GM21825 (cell line): ENCODE measurements around the gene LCOR.
"Not testable (repeated sequence)": the region's sequence is repeated elsewhere in the genome, so short reads cannot be mapped to it uniquely, and the experiment has no call there.

ENCODE experiments used
- ATAC-seq: cut with Tn5 transposase; IDR thresholded peaks from one replicate; pipeline ENCODE4 v1.9.1; 2021; ENCODE audit warnings: mild to moderate bottlenecking, moderate library complexity; ENCODE audit not compliant: unreplicated experiment

Gene LCOR

DNA sequence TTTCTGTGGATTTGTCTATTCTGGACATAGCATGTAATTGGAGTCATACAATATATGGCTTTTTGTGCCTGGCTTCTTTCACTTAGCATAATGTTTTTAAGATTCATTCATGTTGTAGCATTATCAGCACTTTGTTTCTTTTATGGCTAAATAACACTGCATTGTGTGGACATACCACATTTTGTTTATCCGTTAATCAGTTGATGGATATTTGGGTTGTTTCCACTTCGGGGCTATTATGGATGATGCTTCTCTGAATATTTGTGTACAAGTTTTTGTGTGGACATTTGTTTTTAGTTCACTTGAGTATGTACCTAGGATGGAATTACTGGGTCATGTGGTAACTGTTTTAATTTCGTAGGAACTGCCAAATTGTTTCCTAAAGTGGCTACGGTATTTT lies 6.4 kb downstream of the LCOR start:
- no peak for ATAC-seq

DNA sequence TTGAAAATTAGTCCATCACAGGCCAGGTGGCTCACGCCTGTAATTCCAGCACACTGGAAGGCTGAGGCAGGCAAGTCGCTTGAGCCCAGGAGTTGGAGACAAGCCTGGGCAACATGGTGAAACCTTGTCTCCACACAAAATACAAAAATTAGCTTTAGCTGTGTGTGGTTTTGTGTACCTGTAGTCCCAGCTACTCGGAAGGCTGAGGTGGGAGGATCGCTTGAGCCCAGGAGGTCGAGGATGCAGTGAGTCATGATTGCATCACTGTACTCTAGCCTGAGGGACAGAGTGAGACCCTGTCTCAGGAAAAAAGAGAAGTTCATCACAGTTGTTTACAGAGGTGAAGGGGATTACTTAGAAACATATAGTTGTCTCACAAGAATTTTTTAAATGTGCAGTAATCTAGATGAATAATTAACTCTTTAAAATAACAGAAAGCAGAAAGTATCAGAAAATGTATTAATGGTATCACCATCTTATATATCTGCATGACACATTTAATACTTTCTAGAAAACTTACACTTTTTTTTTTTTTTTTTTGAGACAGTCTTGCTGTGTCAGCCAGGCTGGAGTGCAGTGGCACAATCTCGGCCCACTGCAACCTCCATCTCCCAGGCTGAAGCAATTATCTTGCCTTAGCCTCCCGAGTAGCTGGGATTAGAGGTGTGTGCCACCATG lies 8.9 kb downstream of the LCOR start:
- no peak for ATAC-seq

DNA sequence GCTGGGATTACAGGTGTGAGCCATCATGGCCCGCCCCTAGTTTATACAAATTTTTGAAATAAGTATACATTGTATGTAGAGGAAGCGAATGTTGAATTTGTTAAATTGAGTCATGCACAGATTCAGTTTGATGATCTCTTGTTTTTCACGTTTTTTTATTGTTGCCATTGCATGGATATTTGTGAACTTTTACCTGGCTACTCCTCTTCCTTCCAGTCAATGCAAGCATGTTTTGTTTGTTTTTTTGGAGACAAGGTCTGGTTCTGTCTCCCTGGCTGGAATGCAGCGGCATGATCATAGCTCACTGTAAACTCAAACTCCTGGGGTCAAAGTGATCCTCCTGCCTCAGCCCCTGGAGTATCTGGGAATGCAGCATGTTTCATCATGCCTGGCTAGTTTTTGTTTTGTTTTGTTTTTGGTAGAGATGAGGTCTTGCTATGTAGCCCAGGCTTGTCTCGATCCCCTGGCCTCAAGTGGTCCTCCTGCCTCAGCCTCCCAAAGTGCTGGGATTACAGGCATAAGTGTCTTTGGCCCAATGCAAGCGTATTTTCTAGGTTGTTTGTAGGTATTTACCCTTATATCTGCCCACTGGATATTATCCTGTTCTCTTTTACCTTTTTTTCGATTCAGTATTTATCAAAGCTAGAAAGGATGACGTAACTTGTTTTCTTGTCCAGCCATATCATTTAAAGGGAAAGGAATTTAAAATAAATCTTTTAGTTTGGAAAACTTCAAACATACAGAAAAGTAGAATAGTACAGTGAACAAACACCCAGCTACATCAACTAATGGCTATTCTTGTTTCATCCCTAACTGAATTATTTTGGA lies 11.0 kb downstream of the LCOR start:
- ATAC-seq: no peak

DNA sequence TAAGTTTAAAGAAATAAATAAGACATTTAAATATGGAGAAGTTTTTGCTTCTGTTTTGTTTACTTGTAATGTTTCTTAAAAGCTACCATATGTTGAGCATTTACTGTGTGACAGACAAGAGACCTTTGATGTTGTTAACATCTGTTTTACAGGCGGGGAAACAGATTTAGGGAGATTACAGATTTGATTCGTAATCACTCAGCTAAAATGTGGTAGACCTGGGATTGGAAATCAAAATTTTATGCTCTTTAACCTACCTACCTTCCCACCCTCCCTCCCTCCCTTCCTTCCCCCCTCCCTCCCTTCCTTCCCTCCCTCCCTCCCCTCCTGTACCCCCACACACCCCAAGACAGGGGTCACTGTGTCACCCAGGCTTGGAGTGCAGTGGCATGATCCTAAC lies 11.7 kb downstream of the LCOR start:
- ATAC-seq: no peak

DNA sequence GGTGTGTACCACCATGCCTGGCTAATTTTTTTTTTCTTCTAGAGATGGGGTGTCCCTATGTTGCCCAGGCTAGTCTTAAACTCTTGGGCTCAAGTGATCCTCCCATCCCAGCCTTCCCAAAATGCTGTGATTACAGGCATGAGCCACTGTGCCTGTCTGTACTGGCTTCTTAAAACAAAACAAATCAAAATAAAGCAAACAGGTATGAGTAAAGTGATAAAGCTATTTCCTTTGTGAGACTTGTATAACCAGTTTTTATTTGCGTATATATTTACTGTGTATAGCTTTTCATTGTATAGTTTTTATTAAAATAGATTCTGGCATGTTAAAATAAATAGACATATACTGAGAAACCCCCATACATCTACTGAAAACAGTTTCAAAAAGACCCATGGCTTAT lies 14.3 kb downstream of the LCOR start:
- no peak for ATAC-seq

DNA sequence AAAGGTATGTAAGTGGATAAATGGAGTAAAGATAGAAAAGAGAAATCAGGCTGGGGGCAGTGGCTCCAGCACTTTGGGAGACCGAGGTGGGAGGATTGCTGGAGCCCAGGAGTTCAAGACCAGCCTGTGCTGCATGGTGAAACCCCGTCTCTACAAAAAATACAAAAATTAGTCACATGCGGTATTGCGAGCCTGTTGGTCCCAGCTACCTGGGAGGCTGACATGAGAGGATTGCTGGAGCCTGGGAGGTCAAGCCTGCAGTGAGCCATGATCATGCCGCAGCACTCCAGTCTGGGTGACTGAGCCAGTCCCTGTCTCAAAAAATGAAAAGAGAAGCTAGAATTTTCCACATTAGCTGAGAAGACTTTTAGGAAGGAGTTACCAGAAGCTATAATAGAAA lies 14.8 kb downstream of the LCOR start:
- ATAC-seq: no peak

DNA sequence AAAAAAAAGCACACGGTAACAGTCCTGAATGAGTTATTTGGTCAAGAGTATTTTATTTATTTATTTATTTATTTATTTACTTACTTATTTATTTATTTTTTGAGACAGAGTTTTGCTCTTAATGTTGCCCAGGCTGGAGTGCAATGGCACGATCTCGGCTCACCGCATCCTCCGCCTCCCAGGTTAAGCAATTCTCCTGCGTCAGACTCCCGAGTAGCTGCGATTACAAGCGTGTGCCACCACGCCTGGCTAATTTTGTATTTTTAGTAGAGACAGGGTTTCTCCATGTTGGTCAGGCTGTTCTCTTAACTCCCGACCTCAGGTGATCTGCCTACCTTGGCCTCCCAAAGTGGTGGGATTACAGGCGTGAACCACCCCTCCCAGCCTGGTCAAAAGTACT lies 15.3 kb downstream of the LCOR start:
- ATAC-seq: not testable (repeated sequence)

DNA sequence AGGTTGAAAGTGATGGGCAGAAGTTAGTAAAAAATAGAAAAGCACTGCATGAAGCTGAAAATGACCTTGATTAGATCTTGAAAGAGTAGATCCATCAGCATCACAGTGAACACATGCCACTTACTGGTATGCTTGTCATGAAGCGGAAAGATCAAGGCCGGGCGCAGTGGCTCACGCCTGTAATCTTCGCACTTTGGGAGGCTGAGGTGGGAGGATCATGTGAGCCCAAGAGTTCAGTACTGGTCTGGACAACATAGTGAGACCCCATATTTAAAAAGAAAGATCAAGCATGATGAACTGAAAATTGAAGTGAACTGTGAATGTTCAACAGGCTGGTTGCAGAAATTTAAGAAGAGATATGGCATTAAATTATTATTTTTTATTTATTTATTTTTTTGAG lies 18.0 kb downstream of the LCOR start:
- no peak for ATAC-seq

DNA sequence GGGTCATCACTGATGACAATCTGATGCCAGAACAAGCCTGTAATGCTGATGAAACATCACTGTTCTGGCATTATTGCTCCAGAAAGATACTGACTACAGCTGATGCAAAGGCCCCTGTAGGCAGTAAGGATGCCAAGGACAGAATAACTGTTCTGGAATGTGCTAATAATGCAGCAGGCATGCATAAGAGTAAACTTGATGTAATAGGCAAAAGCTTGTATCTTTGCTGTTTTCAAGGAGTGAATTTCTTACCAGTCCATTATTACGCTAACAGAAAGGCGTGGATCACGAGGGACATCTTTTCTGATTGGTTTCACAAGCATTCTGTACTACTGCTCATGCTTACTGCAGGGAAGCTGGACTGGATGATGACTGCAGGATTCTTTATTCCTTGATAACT lies 18.7 kb downstream of the LCOR start:
- no peak for ATAC-seq

DNA sequence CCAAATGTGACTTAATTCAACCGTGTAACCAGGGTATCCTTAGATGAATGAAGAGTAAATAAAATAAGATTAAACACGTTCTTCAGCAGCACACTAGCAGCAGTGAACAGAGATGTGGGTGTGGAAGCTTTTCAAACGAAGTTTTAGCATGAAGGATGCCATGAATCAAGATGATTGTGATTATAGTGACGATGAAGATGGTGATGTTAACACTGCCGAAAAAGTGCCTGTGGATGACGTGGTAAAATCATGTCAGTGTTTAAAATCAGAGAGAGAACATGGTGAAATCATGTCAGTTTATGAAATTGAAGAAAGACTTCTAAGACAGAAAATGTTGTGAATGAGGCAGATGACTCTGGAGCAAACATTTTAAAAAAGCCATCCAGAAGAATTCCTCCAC lies 19.2 kb downstream of the LCOR start:
- no peak for ATAC-seq

DNA sequence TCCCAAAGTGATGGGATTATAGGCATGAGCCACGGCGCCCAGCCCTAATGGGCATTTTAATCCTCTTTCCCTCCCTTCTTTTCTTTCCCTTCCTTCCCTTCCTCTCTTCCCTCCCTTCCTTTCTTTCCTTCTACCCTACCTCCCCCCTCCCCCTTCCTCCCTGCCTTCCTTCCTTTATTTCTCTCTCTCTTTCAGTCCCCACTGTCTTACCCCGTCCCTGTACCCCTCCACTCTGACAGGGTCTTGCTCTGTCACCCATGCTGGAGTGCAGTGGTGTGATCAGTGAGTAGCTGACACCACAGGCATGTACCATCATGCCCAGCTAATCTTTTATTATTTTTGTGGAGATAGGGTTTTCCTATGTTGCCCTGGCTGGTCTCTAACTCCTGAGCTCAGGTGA lies 24.2 kb downstream of the LCOR start:
- no peak for ATAC-seq

DNA sequence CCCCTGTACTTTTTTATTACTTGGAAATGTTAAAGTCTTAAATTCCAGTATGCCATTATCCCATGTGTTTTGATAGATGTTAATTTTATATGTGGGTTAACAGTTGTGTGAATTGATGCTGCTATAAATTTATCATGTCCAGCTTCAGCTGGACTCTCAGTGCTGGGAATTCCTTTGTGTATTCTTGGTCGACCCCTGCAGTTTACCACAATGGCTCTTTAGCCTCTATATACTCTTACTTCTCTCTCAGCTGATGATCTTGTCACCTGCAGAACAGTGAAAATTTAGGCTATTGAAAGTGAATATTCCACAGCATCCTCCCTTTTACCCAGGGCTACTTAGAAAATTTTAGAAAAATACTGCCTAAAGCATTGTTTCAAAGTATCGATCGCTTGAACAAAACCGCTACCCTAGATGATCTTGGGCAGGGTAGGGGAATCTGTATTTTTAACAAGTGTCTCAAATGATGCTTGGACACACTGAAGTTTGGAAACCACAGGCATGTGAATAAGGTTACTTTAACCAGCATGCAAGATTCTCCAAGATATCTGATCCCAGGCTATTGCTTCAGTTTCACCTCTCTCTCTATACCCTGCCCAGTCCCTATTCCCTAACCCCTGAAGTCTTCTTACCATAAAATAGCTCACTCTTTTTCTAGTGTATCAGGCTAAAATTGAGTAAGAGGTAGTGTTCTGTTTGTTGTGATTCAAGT lies 25.4 kb downstream of the LCOR start:
- no peak for ATAC-seq

DNA sequence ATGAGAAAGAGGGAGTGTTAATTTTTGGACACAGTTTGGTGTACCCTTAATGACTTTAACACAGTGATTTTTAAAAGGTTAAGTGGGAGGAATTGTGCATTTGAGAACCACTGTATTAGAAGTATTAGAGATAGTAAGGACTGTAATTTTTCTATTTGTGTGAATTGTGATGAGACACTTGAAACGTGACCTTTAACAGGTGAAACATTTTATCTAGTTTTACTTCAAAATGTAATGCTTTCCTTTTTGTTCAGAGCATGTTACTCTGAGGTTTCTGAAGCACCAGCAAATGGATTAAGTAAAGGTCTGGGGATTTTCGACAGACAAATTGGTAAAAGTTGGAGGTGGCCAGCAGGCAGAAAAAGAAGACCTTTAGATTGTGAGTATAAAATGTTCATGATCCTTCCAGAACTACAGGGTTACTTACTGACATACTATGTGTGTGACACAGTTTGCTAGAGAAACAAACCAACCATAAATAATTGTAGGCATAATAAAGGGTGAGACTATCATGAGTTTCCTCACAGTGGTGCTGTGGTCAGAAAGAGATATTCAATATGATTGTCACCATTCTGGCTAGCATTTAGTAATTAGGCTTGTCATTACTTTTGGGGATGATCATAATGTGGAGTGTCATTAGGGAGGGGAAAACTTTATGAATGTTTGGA lies 26.1 kb downstream of the LCOR start:
- no peak for ATAC-seq

DNA sequence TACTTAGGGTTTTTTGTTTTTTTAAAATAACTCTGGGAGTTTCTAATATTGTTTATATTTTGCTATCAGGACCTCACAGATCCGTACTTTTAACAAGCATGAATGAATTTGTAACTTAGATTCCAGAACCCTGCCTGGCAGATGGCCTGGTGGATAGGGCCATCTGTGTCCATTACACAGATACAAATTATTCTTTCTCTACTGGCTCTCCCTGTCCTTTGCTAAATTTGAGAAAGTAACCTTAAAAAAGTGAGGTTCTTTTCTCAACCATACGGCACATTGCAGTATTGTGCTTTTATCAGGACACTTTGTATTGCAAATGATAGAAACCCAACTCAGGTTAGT lies 26.6 kb downstream of the LCOR start:
- ATAC-seq: no peak

DNA sequence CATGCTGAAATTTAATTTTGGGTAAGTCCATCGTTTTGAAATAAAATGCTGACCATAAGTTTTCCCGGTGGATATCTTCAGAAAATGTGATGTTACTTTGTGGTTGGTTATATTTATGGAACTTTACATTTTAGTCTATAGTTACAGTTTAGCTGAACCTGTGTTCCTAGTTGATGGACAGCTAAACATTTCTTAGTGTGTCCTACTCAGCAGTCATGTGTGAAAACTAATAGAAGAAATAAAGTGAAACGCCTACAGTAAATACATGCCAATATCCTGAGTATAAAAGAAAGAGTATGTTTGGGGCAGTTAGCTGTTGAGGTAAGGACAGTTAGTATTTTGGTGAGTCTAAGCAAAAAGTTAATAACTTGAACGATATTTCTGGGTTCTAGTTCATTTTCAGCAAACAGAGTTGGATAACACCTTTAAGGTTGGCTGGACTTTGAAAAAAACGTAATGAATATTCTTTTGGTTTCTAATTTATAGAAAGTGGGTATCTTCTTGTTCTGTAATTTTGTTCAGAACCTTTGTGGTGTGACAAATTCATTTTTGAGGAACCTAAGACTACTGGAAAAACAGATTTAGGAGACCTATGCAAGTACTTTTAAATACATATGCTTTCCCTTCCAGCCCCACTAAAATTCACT lies 28.7 kb downstream of the LCOR start:
- no peak for ATAC-seq

DNA sequence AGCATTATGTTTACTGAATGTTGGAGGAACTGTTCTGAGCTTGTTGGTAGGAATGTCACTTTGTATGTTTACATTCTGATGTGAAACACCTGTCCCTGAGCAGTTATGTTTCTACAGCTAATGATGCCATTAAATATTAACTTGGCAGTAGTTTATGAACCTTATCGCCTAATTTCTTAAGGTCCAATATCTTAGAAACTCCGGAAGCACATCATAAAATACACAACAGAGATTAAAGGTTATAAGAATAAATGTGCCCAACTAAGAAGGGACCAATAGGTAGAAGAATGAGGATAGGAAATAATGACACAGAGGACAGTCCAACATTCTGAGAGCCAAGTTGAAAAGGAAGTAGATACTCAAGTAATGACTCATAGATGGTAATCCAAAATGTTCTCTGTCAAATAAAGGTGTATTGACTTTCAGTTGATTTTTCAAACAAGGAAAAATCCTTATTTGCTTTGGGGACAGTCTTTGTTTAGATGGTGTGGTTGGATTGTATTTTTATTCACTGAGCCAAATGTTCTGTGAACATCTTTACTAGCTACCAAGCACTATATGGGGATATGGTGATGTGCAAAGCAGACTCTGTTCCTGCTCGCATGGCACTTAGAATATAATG lies 31.9 kb downstream of the LCOR start:
- ATAC-seq: no peak

DNA sequence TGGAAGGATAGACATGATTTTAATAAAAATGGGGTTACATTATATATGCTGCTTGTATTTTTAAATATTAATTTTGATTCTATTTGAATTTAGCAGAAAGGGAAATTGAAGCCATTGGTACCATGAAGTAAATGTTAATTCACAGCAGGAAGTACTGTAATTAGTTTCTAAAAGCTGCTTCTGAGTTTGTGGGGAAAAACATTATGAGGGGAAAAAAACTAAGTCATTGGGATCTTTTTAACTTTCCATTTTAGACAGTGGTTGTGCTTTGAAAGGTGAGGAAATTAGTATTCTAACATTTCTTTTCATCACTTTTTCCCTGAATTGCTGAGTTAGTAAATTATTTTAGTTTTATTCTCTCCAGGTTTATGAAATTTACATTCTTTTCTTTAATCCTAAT lies 41.0 kb downstream of the LCOR start:
- ATAC-seq: no peak

DNA sequence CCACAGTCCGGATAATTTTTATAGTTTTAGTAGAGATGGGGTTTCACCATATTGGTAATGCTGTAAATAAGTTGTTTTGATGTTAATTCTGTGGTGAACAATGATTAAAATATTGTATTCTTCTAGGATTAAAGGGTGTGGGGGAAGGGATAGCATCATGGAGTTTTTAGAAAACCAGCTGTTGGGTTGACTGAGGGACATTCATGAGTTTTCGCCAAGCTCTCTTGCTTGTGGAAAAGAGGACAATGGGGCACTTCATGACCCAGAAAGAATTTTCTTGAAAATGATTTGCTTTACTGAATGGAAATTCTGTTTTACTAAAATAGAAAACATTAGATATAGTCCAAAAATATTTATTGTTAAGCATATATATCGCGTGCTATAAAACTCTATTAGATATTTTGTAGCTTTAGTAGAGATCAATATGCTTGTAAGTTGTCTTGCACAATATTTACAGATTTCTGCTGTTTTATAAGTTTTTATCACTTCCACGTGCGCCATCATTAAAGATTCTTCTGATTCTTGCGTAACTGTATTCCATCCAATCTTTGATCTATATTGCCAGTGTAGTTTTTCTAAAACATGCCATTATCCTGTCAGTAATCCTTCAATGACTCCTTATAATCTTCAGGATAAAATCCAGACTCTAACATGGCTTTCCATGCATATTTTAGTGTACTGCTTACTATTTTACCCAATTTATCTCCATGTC lies 41.8 kb downstream of the LCOR start:
- ATAC-seq: no peak

DNA sequence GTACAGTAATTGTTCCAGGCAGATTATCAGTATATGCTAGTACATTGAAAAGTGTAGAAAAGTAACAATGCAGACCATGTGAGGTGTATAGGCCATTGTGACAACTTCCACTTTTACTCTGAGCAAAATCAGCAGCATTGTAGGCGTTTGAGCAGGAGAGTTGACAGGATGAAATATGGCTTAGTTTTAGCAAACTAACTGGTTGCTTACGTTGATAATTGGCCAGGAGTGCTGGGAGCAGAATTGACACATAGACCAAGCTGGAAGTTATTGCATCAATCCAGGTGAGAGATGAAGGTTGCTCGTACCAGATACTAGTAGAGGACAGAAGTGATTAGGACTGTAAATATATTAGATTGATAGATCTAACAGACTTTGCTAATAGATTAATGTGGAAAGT lies 46.0 kb downstream of the LCOR start:
- no peak for ATAC-seq

DNA sequence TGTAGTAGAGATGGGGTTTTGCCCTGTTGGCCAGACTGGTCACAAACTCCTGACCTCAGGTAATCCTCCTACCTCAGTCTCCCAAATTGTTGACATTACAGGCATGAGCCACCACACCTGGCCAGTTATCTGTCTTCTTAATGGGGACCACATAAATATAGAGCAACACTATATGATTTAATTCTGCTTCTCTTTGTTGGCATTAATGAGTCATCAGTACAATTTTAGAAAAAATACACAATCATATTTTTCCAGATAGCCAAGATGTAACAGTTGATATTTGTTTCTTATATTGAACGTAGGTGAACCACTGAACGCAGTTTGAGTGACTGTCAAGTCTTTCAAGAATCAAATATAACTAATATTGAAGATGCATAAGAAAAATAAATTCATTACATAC lies 48.5 kb downstream of the LCOR start:
- ATAC-seq: no peak
